Muscle of back (tissue), 11 donors: ENCODE data around the gene CTNNA2. TPM values are rescaled to one million over a fixed set of nuclear protein-coding genes. Genes with fewer than 3 reads are reported as not detected.

Source experiments
- DNase-seq, 3 donors: peaks; one replicate each; pipeline versions ENCODE4 v3.0.0 to v3.0.0-alpha.2; 2013
- polyA plus RNA-seq, 10 donors: library from polyadenylated mRNA; unstranded; fragments of 120-200 nt; gene quantifications; one replicate each; pipeline ENCODE4 v1.2.1, GENCODE V29; 2013; ENCODE audit not compliant: insufficient read length in 10 of 10

CTNNA2 gene
- polyA plus RNA-seq, 10 donors: 0.13 to 1.4 (median 0.46) TPM

GRCh38 chr2:79782576-79783452 is 270.0 kb downstream of the CTNNA2 start:
- DNase-seq: peak in 1 of 3 donors; percentile 72

GRCh38 chr2:79788952-79789651 is 276.3 kb downstream of the CTNNA2 start:
- DNase-seq: no peak

DNA sequence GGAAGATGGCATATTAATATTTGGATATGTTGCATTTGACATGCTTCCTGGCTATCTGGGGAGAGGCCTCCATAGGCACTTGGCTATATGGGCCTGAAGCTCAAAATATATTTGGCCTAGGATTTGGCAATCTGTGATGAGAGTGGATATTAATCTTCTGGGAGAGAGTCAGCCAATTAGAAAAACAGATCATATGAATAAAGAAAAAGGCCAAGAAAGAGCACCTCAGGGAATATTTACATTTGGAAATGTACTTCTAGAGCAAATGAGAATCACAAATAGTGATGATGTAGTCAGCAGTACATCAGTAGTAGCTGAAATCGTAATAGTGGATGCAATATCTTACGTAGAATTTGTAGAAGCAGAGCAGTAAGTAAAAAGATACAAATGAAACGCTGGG is 277.0 kb downstream of the CTNNA2 start:
- DNase-seq: no peak

GRCh38 chr2:79792090-79792489 is 279.2 kb downstream of the CTNNA2 start:
- DNase-seq: no peak

DNA sequence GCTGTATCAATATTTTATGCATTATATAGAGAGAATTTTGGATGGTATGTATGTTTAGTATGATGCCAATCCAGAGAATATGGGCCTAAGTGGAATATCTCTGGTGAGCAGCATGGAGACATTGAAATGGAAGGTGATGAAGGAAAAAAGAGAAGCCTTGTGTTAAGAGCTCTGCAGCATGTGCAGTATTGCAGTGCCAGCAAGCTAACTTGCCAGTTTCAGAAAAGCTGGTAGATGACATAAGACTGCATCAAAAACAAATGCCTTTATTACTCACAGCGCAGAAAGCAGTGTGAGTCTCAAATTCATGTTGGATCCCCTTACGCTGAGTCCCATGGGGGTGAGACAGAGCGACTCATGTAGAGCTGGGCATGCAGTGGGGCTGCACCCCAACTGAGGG is 280.2 kb downstream of the CTNNA2 start:
- no peak for DNase-seq

DNA sequence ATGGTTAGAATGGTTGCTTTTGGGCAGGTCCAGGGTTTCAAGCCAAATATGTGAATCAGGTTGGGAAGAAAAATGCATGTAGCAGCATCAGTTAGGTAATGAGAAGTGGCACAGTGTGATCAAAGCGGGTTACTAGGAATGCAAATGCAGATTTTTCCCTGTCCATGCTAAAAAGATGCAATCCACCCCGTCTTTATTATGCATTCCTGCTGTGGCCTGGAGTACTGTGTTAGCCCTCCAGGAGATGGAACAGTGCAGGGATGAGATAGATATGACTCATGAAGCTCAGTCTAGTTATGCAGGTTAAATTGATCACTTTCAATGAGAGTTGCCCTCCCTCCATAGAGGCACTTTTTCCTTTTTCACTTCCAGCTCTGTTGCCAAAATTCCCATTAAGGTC is 283.8 kb downstream of the CTNNA2 start:
- DNase-seq: no peak

- peak in 2 of 3 donors; percentile 67 to 79 for DNase-seq
Measured at GRCh38 chr2:79798776-79799175, 285.9 kb downstream of the CTNNA2 start.

- DNase-seq: peak in 1 of 3 donors; percentile 30
Measured at GRCh38 chr2:79799729-79800128, 286.9 kb downstream of the CTNNA2 start.

DNA sequence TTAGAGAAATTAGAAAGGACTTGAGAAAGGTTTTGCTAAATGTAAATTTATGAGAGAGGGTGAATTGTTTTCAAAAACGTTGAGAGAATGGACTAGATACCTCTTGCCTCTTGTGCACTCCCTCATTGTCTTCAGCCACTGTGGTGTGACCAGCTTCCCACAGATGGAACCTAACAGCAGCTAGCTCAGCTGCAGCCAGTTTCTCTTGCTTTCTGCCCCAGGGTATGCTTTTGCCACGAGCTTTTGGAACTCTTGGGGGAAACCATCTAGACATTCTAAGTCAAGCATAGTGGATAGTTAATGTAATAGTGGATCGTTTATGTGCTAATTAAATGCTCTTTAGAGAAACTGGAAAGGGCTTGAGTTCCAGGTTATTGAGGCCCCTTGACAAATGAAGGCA is 288.2 kb downstream of the CTNNA2 start:
- no peak for DNase-seq

GRCh38 chr2:79817288-79817687 is 304.4 kb downstream of the CTNNA2 start:
- no peak for DNase-seq

GRCh38 chr2:79820281-79820680 is 307.4 kb downstream of the CTNNA2 start:
- peak; percentile 68 to 87 (median 74) for DNase-seq

DNA sequence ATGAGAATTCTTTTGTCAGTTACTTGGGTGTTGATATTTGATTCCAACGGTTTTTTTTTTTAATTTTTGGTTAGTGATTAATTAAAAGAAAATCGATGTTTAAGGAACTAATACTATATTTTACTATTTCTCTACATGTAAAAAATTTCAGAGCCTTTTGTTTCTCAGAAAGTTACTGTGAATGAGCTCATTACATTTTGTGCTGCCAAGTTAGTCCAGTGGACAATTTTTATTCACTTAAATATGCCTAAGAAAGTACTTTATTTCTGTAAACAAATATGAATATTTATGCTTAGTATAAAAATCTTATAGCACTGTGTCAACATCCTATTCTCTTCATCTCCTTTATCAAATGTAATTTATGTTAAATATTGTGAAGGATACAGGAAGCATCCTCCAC is 309.3 kb downstream of the CTNNA2 start:
- DNase-seq: peak in 2 of 3 donors; percentile 23 to 36

- DNase-seq: no peak
Measured at GRCh38 chr2:79824086-79824786, 311.4 kb downstream of the CTNNA2 start.

GRCh38 chr2:79827881-79828280 is 315.0 kb downstream of the CTNNA2 start:
- DNase-seq: no peak

DNA sequence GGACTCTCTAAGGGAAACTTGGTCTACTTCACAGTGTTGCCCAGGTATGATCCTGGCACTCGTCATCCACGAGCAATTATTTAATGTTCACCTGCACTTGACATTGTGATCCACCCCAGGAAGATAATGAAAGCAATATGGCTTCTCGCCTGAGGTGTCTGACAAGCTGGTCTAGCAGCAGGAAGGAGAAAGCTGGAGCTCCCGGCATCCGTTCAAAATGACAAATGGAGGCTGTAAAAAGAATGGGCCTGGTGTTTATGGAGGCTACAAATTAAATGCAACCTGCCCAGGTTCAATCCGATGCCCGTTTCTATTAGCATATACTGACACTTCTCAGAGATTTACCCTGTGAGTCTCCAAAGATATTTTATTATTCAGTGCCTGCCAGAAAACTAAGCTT is 317.6 kb downstream of the CTNNA2 start:
- no peak for DNase-seq

DNA sequence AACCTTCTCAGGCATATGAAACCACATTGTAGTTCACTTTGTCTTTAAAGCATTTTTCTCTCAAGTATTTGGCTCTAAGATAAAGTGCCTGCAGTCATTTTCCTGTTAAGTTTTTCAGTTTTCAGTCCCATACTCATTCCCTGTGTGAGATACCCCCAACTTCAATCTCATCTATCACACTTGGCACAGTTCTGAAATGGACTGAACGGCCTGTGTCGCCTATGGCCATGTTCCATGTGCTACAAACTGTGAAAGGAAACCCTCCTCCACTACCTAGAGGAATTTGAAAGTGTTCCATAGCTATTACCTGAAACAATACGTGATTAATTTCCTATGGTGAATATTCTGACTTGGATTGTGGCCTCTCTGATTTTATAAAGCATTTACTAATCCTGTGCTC is 319.1 kb downstream of the CTNNA2 start:
- no peak for DNase-seq

DNA sequence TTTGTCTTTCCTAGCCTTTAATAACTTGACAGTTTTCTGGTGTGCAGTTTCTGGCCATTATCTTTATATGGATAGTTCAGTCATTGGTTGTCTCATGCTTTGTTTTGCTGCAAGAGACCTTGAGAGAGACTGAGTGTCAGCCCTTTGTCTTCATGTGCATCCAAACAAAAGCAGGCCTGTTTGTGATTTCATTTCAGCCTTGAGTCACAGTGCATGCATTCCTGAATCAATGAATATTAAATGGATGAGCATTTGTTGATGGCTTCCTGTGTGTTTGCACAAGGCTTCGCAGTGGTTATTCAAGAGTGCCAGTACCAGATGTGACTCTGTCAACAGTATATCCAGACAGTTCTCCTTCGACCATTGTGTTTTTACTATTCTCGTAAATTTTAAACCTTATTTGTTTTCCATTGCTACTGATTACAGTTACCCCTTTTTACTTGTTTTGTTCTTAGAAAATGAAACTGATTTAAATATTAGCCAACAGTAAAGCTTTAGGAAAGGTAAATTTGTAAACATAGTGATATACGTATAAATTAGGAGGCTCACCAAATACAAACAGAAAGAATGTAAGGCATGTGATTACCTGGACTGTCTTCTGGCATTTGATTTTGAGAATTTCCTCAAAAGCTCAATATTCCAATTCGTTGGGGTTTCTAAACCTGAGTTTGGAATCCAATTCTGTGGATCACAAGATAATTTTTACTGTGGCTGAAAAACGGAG is 319.8 kb downstream of the CTNNA2 start:
- DNase-seq: no peak

- no peak for DNase-seq
Measured at GRCh38 chr2:79833235-79833878, 320.5 kb downstream of the CTNNA2 start.

DNA sequence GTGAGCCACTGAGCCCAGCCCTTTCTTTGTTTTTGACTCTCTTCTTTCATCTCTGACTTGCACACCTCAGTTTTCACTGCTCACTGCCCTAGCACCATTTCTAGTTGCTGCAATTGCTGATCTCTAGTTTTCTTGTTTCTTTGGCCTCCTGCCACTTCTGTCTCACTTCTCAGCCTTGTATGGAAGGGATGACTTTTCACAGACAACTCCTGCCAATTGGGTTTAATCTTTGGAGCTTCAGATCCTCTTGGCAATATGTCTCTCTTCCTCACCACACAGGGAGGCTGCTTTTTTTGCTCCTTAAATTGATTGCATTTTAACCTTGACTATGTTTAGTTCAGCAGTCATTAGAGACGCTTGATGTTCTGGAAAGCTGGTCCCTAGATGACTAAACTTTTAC is 323.1 kb downstream of the CTNNA2 start:
- peak; percentile 20 to 55 (median 38) for DNase-seq

- peak in 1 of 3 donors; percentile 37 for DNase-seq
Measured at GRCh38 chr2:79844011-79844410, 331.2 kb downstream of the CTNNA2 start.

- no peak for DNase-seq
Measured at GRCh38 chr2:79846878-79847277, 334.0 kb downstream of the CTNNA2 start.
